ENCODE results near the gene SCYGR1.
"Not testable (repeated sequence)": the region's sequence is repeated elsewhere in the genome, so short reads cannot be mapped to it uniquely, and the experiment has no call there.

The SCYGR1 gene

GRCh38 chr2:227388537-227389011, 825 bp upstream of the SCYGR1 start:
- no peaks in the 10 kb centered on the region for H3K9me3 Mint-ChIP-seq
- H3K4me3 Mint-ChIP-seq, result no peak overlapping the region
- H3K4me1 Mint-ChIP-seq, result peaks cover 13% of the 10 kb centered on the region
- H3K36me3 Mint-ChIP-seq, result no peaks in the 10 kb centered on the region
- no peak overlapping the region for H3K27ac Mint-ChIP-seq
- peaks cover 4% of the 10 kb centered on the region for H3K27me3 Mint-ChIP-seq

GRCh38 chr2:227386630-227387029, 1.1 kb downstream of the SCYGR1 start:
- Mint-ChIP-seq H3K9me3 (no peaks in the 10 kb centered on the region), H3K4me1 (peaks cover 30% of the 10 kb centered on the region), H3K4me3 (no peak overlapping the region), H3K27me3 (peaks cover 4% of the 10 kb centered on the region), H3K27ac (no peak overlapping the region), H3K36me3 (no peaks in the 10 kb centered on the region)

GRCh38 chr2:227383686-227384085, 4.1 kb downstream of the SCYGR1 start:
- peaks cover 2% of the 10 kb centered on the region for H3K27me3 Mint-ChIP-seq
- H3K27ac Mint-ChIP-seq, result no peak overlapping the region
- H3K9me3 Mint-ChIP-seq, result no peaks in the 10 kb centered on the region
- H3K4me3 Mint-ChIP-seq, result no peak overlapping the region
- H3K36me3 Mint-ChIP-seq, result no peaks in the 10 kb centered on the region
- peaks cover 33% of the 10 kb centered on the region for H3K4me1 Mint-ChIP-seq

- H3K4me3 Mint-ChIP-seq, result peak overlapping the region; percentile 51
- peaks cover 33% of the 10 kb centered on the region for H3K4me1 Mint-ChIP-seq
- not testable (repeated sequence) for H3K9me3 Mint-ChIP-seq, H3K36me3 Mint-ChIP-seq, H3K27me3 Mint-ChIP-seq
- H3K27ac Mint-ChIP-seq, result peak overlapping the region; percentile 95
Observed at GRCh38 chr2:227382241-227382835, 5.4 kb downstream of the SCYGR1 start.

- no peak within 1 kb of the TSS for H3K4me3 Mint-ChIP-seq
- peaks cover 27% of the 10 kb centered on the region for H3K4me1 Mint-ChIP-seq
- no peaks in the 10 kb centered on the region for H3K36me3 Mint-ChIP-seq
- no peak within 1 kb of the TSS for H3K27ac Mint-ChIP-seq
- no peaks in the 10 kb centered on the region for H3K9me3 Mint-ChIP-seq
- peaks cover 2% of the 10 kb centered on the region for H3K27me3 Mint-ChIP-seq
Observed at GRCh38 chr2:227379095-227379494, 8.7 kb downstream of the SCYGR1 start, which contains the start of gene TM4SF20. Gene TM4SF20, minus strand, starts transcription at chr2:227379306. Its CDS starts 38 bp downstream, at chr2:227379268.

- H3K36me3 Mint-ChIP-seq, result no peaks in the 10 kb centered on the region
- H3K27me3 Mint-ChIP-seq, result no peaks in the 10 kb centered on the region
- H3K4me3 Mint-ChIP-seq, result no peak overlapping the region
- H3K9me3 Mint-ChIP-seq, result no peaks in the 10 kb centered on the region
- H3K4me1 Mint-ChIP-seq, result peaks cover 23% of the 10 kb centered on the region
- no peak overlapping the region for H3K27ac Mint-ChIP-seq
Observed at GRCh38 chr2:227378371-227378782, 9.4 kb downstream of the SCYGR1 start.

- Mint-ChIP-seq H3K9me3 (no peaks in the 10 kb centered on the region), H3K36me3 (no peaks in the 10 kb centered on the region), H3K4me3 (no peak overlapping the region), H3K27ac (no peak overlapping the region), H3K4me1 (peaks cover 21% of the 10 kb centered on the region), H3K27me3 (no peaks in the 10 kb centered on the region)
Observed at GRCh38 chr2:227377467-227378351, 10.0 kb downstream of the SCYGR1 start.

GRCh38 chr2:227376656-227377396, 10.9 kb downstream of the SCYGR1 start:
- H3K36me3 Mint-ChIP-seq, result no peaks in the 10 kb centered on the region
- H3K4me3 Mint-ChIP-seq, result no peak overlapping the region
- no peak overlapping the region for H3K27ac Mint-ChIP-seq
- H3K27me3 Mint-ChIP-seq, result no peaks in the 10 kb centered on the region
- peaks cover 12% of the 10 kb centered on the region for H3K4me1 Mint-ChIP-seq
- H3K9me3 Mint-ChIP-seq, result no peaks in the 10 kb centered on the region

GRCh38 chr2:227374158-227374557, 13.6 kb downstream of the SCYGR1 start:
- no peaks in the 10 kb centered on the region for H3K9me3 Mint-ChIP-seq
- H3K4me3 Mint-ChIP-seq, result no peak overlapping the region
- peak overlapping the region; percentile 87 for H3K27ac Mint-ChIP-seq
- H3K4me1 Mint-ChIP-seq, result peaks cover 8% of the 10 kb centered on the region
- no peaks in the 10 kb centered on the region for H3K27me3 Mint-ChIP-seq
- H3K36me3 Mint-ChIP-seq, result no peaks in the 10 kb centered on the region

GRCh38 chr2:227373389-227373788, 14.4 kb downstream of the SCYGR1 start:
- H3K27me3 Mint-ChIP-seq, result no peaks in the 10 kb centered on the region
- H3K27ac Mint-ChIP-seq, result peak overlapping the region; percentile 60
- no peaks in the 10 kb centered on the region for H3K36me3 Mint-ChIP-seq
- no peaks in the 10 kb centered on the region for H3K9me3 Mint-ChIP-seq
- H3K4me1 Mint-ChIP-seq, result peaks cover 8% of the 10 kb centered on the region
- H3K4me3 Mint-ChIP-seq, result no peak overlapping the region

- no peak overlapping the region for H3K27ac Mint-ChIP-seq
- no peak overlapping the region for H3K4me3 Mint-ChIP-seq
- no peaks in the 10 kb centered on the region for H3K9me3 Mint-ChIP-seq
- peaks cover 7% of the 10 kb centered on the region for H3K4me1 Mint-ChIP-seq
- no peaks in the 10 kb centered on the region for H3K27me3 Mint-ChIP-seq
- H3K36me3 Mint-ChIP-seq, result no peaks in the 10 kb centered on the region
Observed at GRCh38 chr2:227370791-227371312, 16.9 kb downstream of the SCYGR1 start.

GRCh38 chr2:227370092-227370491, 17.7 kb downstream of the SCYGR1 start:
- Mint-ChIP-seq H3K27me3 (no peaks in the 10 kb centered on the region), H3K4me1 (peaks cover 7% of the 10 kb centered on the region), H3K36me3 (no peaks in the 10 kb centered on the region), H3K27ac (no peak overlapping the region), H3K9me3 (no peaks in the 10 kb centered on the region), H3K4me3 (no peak overlapping the region)

GRCh38 chr2:227368574-227368973, 19.2 kb downstream of the SCYGR1 start:
- Mint-ChIP-seq H3K27me3 (no peaks in the 10 kb centered on the region), H3K27ac (no peak overlapping the region), H3K36me3 (no peaks in the 10 kb centered on the region), H3K9me3 (no peaks in the 10 kb centered on the region), H3K4me3 (no peak overlapping the region), H3K4me1 (peaks cover 7% of the 10 kb centered on the region)

- Mint-ChIP-seq H3K27ac (no peak overlapping the region), H3K36me3 (no peaks in the 10 kb centered on the region), H3K27me3 (no peaks in the 10 kb centered on the region), H3K4me1 (peaks cover 4% of the 10 kb centered on the region), H3K9me3 (no peaks in the 10 kb centered on the region), H3K4me3 (no peak overlapping the region)
Observed at GRCh38 chr2:227367427-227367795, 20.3 kb downstream of the SCYGR1 start.

- Mint-ChIP-seq H3K4me3 (no peak overlapping the region), H3K27ac (peak overlapping the region; percentile 31), H3K9me3 (no peaks in the 10 kb centered on the region), H3K27me3 (no peaks in the 10 kb centered on the region), H3K36me3 (no peaks in the 10 kb centered on the region), H3K4me1 (peaks cover 4% of the 10 kb centered on the region)
Observed at GRCh38 chr2:227366769-227367426, 20.9 kb downstream of the SCYGR1 start.

All from activated naive CD4-positive, alpha-beta T cell treated with anti-CD3 and anti-CD28 coated beads, Interleukin-2, amount 50 U/mL, for 24 hours (primary cell).